GM21619 (cell line): ENCODE measurements around the gene DUSP11.
A peak's percentile ranks its signal among the peaks of the same experiment; 100 is the strongest.
"Not testable (repeated sequence)": the region's sequence is repeated elsewhere in the genome, so short reads cannot be mapped to it uniquely, and the experiment has no call there.

Source experiments
- ATAC-seq: cut with Tn5 transposase; IDR thresholded peaks from one replicate; pipeline ENCODE4 v1.9.1; 2021; ENCODE audit not compliant: unreplicated experiment

The DUSP11 gene

DNA sequence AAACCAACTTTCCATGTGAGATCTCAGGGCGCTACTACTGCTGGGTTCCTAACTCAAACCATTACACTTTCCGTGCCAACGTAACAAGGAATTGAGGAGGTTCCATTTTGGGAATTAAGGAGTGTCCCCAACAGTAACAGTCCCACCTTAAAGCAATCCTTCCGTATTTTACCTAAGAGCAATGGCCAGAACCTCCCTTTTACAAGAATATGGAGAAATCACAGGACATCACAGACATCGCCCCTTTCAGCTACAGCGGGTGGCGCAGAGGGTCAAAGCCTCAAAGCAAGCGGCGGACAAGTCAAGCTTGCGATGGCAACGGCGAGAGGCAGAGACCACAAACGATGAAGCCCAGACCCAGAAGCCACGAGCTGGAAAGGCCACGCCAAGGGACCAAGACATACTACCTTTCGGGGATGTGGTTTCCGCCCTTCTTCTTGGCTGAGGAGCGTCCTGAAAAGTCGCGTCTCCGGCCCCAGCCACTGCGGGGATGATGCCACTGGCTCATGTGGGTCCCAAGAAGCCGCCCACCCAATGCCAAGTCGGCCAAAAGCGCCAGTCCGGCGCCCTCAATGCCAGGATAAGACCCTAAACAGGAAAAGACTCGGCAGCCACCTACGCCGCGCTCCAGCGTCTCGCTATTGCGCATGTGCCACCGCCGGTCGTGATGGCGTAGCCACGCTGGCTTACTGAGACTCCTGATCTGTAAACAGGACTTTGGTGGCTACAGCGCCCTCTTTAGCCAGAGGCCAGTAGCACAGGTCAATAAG is at the start of gene DUSP11:
DUSP11 (minus strand) TSS at position 637 of the 770 bp plus-strand sequence; CDS start at position 508, 129 bp downstream.
- peak; percentile 99 for ATAC-seq

DNA sequence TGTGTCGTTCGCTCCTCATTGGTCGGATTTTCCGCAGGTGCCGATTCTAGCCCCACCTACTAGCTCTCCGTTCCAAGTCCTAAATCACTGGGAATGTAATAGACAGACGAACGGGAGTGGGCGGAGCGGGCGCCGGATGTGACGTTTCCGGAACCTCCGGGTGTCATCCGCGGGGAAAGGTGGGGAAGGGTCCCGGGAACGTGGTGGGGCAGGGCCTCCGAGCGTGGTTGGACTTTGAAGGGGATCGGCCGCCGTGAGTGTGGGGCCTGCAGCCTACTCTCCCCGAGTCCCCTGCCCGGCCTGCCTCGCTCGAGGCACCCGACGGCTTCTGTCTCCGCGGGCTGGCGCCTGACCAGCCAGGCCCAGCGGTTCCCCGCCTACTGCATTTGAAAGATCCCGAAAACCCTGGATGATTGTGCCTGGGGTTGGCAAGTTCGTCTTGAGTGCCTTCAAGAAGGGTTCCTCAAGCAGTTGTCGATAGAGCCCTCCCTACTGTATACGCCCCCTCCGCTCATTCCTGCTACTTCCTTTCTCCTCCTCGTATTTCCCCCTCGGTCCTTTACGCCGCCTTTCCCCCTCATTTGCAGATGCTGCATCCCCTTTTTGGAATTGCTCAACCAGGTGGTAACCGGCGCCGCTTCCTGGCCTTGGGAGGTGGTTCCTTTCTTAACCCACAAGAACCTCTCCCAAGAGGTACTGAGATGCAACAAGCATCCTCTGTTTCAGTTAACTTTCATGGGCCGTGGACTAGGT is 49.1 kb upstream of the DUSP11 start, which contains the start of gene STAMBP:
STAMBP (plus strand) TSS at position 144 of the 753 bp plus-strand sequence. CDS start 1,896 bp downstream, outside the sequence.
- peak; percentile 76 for ATAC-seq

DNA sequence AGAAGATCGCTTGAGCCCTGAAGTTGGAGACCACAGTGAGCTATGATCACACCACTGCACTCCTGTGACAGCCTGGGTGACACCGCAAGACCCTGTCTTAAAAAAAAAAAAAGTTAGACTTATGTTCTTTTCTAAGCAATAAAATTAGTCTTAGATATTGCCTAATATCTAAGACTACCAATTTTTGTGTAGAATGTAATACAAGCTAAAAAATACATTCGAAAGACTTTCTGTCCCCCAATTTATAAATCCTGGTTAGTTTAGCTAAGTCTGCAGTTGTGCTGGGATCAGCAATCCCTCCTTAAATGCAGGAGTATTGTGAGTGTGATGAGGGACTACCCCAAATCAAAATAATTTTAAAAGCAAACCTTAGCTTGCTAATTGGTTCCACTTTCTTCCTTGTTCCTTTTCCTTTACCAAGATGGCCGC is 48.5 kb upstream of the DUSP11 start:
- ATAC-seq, result no peak

DNA sequence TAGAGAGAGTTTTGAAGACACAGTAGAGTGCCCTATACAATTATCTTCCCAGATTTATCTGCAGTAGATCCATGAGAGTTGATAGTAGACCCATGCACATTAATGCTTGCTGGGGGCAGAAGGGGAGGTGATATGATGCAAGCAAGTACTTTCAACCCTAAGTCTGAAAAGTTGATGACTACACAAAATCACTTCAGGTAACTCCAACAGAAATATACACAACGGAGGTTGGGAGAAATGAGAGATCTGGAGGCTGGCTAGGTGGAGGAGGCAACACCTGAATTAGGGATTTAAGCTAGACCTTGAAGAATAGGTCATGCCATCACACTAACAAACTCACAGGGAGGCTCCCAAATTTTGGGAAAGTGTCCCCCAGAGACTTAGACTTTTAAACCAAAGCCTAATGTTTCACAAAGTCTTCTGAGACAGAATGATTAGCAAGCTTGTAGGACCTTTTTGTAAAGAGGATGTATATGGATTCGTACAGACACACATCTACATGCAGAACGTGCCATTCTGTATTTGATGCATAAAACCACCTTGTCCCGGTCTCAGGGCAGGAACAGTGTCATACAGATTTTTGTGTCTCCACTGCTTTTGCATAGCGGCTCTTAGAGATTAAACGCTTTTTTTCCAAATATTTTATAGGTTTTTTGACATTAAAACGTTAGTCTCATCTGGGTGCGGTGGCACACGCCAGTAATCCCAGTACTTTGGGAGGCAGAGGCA is 47.9 kb upstream of the DUSP11 start:
- ATAC-seq, result no peak

DNA sequence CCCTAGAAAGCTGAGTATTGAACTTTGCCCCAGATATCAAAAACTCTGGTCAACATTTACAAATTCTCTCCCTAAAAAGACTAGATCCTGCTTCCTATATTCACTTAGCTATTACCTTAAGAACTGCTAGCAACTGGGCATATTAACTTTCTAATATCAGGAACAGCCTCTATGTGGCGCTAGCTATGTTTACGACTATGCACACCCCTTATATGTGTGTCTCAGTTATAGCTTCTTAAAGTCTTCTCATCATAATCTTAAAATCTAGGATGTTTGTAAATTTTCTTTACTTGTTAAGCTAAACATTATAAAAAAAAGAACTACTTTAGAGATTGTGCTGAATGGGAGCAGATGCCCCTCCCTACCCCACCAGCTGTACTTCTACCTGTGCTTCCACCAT is 47.1 kb upstream of the DUSP11 start:
- no peak for ATAC-seq

DNA sequence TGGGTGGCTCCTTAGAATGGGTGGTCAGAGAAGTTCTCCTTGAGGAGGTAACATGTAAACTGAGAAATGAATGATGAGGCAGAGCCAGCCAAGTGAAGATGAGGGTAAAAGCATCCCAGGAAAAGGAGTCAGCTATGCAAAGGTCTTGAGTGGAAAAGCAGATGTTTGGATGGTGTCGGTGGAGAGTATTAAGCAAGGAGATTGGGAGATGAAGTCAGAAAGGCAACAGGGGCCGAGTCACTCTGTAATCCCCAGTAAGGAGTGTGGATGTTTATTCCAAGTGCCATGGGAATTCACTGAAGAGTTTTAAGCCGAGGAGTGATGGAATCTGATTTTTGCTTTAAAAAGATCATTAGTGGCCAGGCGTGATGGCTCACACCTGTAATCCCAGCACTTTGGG is 45.5 kb upstream of the DUSP11 start:
- ATAC-seq, result no peak

DNA sequence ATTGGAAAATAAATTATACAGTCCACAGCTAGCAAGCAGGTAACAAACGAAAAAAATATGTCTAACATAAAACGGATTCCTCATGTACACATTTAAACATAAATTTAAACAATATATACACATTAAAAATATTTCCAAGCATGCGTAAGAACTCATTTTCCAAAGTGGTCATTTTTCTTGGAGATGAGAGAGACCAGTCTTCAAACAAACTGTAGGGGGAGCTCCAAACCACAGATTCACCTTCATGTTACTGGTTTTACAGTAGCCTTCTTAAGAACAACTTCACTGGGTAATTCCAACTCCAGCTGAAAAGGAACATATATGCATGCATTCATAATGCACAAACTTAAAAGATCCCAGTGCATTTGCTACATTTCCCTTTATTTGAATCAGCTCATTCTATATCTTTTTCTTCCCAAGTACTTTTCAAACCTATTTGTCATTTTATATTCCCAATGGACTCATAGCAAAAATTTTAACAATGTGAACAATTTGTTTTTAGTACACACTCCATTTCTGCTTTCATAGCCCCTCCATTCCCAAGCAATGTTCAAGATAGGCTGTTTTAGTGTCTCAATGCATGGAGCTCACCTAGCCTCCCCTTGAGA is 44.1 kb upstream of the DUSP11 start:
- no peak for ATAC-seq

DNA sequence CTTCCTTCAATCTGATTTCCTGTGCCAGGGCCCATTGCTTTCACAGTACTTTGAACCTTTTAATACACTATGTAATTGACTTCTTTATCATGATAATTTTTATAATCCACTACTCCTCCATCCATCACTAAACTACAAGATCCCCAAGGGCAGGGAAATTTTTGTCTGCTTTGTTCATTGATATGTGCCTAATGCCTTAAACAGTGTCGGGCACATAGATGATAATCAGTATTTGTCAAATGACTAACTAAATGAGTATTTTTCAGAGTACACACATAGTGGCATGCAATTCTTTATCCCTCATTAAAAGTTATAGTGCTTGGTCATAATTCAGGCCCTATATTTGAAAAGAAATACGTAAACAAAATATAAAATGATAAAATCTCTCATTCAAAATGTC is 43.5 kb upstream of the DUSP11 start:
- no peak for ATAC-seq

DNA sequence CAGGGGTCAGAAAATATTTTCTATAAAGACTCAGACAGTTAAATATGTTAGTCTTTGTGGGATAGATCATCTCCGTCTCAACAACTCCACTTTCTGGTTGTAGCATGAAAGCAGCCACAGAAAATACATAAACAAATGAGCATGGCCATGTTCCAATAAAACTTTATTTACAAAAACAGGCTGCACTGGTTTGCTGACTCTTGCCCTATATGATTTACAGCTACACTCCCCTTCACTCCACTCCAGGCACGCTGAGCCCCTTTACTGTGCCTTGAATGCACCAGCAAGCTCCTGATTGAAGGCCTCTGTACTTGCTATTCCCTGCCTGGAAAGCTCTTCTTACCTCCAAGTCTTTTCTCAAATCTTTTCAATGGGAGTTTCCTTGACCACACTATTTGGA is 43.1 kb upstream of the DUSP11 start:
- ATAC-seq, result no peak

DNA sequence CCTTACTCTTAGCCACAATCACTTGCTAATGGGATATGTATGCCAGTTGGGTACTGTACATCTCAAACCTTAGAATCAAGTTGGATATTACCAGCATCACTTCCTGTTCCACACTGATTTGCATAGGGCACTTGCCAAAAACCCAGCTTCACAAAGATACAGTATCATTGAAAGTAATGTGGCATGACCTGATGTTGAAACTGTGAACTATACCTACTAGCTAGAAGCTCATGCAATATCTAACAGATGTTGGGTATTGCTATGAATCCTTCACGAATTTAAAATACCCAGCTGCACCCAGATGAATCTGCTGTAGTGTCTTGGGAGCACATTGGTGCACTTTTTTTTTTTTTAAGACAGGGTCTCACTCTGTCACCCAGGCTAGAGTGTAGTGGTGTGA is 42.4 kb upstream of the DUSP11 start:
- peak; percentile 44 for ATAC-seq

DNA sequence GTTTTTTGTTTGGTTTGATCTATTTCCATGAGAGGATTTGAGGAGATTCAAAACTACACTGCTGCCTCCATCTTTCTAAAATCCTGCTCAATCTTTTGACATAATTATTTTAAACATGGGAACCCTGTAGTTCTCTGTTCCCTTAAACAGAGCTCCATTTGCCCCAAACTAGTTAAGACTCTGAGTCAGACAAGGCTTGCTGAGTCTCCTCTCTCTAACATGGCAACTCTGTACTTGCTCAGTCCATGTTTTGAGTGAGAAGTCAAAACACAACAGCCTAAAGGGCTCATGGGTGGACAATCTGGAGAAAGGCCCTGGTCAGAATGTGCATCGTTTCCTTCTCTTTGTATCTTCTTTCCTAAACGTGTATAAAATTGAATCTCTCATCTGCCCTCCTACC is 41.8 kb upstream of the DUSP11 start:
- no peak for ATAC-seq

DNA sequence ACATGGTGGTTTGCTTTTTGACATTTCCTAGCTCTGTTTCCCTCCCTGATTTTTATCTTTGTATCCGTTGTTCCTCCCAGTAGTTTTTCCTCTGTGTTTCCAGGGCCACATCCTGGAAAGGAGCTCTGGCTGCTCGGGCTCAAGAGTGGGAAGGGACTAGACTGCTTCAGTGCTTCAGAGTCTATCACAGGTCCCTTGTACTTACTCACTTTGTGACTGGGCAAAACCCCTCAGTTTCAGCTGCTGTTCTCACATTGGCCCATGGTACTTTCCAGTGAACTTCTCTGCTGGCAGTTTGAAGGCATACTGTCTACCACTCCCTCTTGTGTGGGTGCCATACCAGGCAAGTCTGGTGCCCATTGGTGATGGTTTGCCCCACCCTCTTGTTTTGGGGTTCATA is 41.3 kb upstream of the DUSP11 start:
- peak; percentile 75 for ATAC-seq

DNA sequence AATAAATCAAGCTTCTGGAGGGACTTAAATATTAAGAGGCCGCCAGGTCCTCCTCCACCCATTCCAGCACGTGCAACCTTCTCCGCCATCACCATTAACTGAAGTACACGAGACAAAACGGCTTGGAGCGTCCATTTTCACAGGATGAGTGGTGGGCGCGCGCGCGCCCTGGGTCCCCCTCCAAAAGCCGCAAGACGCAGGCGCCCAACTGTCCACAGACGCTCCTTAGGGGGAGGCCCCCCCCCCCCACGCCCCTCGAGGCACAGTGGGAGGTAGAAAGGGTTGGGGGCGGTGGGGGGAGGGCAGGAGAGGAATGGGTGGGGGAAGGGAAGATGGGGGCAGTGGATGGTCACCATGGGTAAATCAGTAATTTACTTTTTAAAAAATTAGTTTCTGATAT is 38.4 kb upstream of the DUSP11 start:
- ATAC-seq, result no peak

DNA sequence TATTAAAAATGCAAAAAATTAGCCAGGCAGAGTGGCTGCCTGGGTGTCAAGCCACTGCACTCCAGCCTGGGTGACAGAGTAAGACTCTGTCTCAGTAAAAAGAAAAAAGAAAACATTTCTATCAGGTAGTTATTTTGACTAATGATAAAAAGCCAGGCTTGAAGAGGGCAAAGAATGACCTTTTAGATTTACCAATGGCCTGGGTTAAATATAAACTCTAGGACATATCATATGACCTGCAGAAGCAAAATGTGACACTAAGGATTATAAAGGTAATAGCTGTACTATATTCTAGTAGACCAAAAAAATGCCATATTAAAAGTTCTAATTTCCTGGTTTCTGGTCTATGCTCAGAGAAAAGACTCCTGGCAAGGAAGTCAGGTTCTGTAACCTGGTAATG is 32.7 kb upstream of the DUSP11 start:
- no peak for ATAC-seq

DNA sequence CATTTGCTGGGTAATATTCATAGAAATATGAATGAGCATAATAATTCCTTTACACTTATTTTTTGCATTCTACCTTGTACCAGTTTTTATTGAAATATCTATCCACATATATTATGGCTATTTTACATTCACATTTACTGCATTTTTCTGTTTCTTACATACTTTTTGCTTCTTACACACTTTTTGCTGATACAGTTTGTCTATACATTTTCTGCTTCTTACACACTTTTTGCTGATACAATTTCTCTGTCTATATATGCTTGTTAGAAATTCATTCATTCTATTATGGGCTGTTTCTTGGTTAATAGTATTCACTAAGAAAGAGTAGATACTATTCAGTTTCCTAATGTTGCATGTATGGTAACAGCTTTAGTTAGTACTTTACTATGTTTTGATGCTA is 32.0 kb upstream of the DUSP11 start:
- no peak for ATAC-seq

DNA sequence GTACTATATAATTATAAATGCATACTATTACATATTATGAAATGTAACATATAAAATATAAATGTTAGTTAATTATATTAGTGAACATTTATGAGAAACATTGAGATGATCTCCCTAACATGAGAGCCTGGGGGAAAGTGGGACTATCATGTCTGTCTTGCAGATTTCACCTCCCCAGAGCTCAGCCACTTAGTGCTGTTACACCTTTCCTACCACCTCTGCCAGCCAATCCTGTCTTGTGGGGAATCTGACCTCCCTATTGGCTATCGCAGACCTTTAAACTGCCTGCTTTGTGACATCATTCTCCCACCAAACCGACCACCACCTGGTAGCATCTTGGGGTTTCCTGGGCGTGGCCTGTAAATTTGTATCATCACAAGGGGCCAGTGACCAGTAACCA is 4.0 kb upstream of the DUSP11 start, which contains the start of gene C2orf78:
C2orf78 (plus strand) TSS at position 301 of the 400 bp plus-strand sequence. CDS start 127 bp downstream, outside the sequence.
- ATAC-seq, result not testable (repeated sequence)

DNA sequence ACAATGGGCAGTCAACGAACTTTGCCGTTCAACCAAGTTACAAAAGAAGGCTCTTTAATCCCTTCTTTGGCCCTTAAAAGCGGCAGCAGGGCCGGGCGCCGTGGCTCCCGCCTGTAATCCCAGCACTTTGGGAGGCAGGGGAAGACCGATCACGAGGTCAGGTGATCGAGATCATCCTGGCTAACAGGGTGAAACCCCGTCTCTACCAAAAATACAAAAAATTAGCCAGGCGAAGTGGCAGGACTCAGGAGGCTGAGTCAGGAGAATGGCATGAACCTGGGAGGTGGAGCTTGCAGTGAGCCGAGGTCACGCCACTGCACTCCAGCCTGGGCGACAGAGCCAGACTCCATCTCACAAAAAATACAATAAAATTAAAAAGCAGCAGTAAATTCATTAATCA is 3.5 kb upstream of the DUSP11 start:
- not testable (repeated sequence) for ATAC-seq

DNA sequence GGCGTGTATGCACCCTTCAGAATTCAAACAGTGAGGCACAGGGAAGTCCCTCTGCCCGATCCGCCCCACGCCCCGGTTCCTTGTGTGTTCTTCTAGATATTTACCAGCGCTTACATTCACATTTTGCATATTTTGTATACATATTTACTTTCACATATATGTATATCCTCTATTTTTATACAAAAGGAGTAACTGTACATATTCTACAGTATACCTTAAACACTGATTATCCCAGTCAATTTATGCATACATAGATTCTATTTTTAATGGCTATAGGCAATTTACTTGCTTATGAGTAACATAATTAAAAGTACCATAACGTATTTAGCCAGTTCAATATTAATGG is 307 bp upstream of the DUSP11 start:
- ATAC-seq, result no peak

DNA sequence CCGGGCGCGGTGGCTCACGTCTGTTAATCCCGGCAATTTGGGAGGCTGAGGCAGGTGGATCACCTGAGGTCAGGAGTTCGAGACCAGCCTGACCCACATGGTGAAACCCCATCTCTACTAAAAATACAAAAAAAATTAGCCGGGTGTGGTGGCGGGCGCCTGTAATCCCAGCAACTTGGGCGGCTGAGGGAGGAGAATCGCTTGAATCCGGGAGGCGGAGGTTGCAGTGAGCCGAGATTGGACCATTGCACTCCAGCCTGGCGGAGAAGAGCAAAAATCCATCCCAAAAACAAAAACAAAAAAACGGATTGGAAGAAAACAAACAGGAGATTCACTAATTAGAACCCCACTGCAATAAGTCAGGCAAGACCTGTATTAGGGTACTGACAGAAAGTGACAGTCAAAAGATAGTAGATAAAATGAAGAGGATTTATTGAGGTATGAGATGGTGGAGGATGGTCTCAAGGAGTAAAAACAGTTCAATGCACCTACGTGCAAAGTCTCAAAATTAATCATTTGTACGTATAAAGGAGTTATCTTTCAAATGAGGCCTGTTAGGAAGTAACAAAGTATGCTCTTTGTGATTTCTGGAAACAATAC is 936 bp downstream of the DUSP11 start:
- not testable (repeated sequence) for ATAC-seq

DNA sequence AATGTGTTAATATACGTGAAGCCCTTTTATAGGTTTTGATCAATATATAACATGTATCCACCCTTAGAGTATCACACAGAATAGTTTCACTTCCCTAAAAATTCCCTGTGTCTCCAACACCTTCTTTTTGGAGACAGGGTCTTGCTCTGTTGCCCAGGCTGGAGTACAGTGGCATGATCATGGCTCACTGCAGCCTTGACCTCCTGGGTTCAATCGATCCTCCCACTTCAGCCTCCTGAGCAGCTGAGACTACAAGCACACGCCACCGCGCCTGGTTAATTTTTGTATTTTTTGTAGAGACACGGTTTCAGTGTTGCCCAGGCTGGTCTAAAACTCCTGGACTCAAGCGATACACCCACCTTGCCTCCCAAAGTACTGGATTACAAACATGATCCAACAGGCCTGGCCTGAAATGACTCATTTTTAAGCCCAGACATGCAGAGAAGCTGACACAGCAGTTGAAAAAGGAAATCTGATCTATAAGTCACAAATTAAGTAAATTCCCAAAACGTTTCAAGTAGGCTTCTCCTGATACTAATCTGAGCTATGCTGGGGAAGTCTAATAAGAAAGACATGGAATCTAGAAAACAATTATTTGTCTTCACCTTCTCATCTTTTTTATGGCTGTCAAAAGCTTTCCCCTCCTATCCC is 2.9 kb downstream of the DUSP11 start:
- no peak for ATAC-seq
